Kidney capillary endothelial cell (primary cell): ENCODE measurements around the gene STK40.

Experiments used
- DNase-seq: peaks from one replicate; pipeline ENCODE4 v3.0.0-alpha.2; 2018; ENCODE audit warnings: low spot score

The STK40 gene, protein sequence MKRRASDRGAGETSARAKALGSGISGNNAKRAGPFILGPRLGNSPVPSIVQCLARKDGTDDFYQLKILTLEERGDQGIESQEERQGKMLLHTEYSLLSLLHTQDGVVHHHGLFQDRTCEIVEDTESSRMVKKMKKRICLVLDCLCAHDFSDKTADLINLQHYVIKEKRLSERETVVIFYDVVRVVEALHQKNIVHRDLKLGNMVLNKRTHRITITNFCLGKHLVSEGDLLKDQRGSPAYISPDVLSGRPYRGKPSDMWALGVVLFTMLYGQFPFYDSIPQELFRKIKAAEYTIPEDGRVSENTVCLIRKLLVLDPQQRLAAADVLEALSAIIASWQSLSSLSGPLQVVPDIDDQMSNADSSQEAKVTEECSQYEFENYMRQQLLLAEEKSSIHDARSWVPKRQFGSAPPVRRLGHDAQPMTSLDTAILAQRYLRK

DNA sequence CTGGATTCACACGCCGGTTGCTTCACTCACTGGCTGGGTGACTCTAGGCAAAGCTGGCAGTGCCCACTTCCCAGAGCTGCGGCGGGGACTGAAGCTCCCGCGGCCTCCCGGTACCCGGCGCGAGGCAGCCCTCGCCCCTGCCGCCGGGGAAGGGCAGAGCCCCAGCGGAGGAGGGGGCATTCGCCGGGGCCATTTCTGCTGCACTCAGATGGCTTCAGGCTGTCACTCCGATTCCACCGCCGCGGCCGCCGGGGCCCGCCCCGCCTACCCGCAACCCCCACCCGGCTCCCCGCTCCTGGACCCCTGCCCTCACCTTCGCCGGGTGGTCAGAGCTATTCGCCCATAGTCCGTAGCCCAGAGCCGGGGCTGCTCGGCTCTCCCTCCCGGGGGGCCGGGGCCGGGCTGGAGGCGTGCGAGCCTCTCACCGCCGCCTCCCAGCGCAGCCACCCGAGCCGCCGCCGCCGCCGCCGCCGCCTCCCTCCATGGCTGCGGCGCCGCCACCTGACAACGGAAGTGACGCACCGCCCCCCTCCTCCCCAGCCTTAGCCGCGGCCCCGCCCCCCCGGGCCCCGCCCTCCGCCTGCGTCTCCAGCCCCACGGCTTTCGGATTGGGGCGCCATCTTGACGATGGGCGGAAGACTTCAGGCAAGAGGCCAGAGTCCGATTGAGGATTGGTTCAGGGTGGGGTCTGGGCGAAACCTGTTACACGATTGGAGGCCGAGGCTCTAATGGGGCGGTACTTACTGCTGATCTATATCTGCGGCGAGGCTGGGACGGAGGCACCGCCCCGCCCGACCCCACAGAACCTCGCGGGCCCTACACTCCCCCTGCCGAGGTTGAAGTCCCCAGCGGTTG is at the start of gene STK40:
TSS of gene STK40 (minus strand) at position 515 of the 855 bp plus-strand sequence. CDS start 24,592 bp downstream, outside the sequence.
- DNase-seq, result peak; percentile 99

DNA sequence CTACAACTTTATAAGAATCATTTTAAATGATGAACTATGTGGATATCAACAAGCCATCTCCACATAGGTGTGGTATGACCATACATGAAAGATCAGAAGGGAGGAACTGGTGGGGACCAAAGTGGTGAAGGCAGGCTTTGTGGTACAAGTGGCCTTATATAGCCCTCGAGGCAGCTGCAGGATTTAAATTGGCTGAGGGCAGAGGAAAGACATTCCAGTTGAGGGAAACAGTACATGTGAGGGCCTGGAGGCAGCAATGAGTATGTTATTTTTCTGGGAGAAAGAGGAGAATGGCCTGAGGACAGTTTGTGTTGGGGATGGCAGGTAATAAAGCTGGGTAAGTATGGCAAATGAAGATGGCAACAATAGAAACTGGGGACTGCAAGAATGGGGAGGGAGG is 47.4 kb upstream of the STK40 start:
- DNase-seq, result no peak

DNA sequence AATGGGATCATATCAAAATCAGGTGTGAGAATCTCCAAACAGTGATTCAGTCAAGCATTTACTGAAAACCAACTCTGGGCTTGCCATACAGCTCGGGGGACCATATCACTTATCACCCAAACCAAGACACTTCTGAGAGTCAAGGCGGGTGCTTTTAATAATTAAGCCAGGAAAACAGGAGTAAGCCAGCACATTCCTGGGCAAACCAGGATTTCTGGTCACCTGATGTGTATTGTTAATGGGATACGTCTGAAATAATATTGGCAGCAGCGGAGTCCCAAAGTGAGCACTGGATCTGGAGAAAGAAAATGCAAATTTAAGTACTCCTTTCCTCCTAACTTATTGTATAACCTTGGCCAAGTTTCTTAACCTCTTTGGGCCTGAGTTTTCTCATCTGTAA is 46.9 kb upstream of the STK40 start:
- no peak for DNase-seq

DNA sequence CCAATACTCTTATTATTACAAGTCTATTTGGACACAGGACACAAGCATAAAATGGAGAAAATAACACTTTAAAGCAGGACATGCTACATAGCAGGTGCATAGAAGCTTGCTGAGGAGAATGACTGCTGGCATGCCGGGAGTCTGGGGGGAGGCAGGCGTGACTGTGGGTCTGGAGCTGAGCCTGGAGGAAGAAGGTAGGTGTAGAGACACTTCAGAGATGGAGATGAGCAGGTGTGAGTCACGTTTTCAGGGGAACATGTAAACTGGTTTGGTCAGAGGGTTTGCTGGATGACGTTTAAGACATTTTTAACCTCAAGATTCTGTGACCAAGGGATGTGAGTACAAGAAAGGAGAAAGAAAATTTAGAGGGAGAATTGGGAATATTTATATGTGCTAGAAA is 40.1 kb upstream of the STK40 start:
- DNase-seq, result no peak

DNA sequence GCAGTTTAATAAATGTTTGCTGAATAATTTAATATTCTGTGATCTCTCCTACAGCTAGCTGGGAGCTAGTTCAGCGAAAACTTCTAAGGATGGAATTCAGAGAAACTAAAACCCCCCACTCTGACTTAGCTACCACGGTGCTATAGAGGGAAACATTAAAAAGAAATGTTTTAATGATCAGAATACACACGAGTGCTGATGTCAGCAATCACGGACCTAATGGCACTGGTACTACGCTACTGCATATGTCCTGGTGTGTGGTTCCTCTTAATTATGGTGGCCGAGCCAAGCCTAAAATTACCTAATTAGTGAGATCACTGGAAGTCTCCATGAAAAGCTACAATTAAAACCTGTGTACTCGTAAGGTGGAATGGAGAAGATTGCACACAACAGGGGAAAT is 35.9 kb upstream of the STK40 start:
- no peak for DNase-seq

DNA sequence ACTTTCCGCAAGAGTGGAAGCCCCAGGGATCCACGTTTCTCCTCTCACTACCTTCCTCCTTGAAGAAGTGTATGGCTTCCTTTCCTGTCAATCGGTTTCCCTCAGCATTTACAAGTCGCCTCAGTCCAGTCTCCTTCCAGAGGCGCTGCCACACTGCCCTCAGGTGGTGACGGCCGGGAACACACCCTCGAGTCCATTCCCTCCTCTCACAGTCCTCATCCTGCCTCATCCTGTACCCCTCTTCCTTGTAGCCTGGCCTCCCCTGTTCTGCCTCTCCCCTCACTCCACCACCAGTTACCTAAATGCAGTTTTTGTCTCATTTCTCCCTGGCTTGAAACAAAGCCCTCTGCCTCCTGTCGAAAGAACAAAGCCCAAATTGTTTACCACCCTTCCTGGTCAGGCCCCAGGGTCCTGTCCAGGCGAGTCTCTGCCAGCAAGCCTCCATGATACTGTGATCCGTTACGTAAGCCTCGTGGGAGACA is 35.2 kb upstream of the STK40 start:
- DNase-seq, result peak; percentile 78

DNA sequence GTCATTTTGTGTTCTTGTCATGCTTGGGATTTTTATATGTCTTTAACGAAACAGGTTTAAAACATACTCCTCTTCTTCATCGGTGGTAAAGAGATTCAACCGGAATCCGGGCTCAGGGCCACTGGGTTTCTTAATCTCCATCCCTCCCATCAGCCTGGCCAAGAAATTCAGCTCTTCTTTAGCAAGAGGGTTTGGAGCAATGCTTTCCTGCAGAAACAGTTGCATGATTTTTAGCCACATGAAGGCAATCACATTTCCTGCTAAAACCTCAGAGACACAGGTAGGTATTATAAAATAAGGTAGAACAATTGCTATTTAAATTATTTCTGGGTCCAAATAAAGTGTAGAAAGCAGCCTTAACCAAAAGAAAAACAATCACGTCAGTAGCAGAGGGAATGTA is 34.7 kb upstream of the STK40 start:
- no peak for DNase-seq

DNA sequence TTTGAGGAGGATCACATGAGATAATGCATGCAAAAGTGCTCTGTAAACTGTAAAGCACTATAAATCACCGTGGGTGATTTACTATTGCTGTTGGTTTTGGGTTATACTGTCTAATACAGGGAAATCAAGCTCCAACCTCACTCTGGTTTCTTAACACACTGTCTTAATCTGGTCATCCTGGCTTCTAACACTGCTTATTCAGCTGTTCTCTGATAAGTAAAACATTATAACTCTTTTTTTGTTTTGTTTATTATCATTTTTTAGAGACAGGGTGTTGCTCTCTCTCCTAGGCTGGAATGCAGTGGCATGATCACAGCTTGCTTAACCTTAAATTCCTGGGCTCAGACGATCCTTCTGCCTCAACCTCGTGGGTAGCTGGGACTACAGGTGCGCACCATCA is 33.8 kb upstream of the STK40 start:
- no peak for DNase-seq

DNA sequence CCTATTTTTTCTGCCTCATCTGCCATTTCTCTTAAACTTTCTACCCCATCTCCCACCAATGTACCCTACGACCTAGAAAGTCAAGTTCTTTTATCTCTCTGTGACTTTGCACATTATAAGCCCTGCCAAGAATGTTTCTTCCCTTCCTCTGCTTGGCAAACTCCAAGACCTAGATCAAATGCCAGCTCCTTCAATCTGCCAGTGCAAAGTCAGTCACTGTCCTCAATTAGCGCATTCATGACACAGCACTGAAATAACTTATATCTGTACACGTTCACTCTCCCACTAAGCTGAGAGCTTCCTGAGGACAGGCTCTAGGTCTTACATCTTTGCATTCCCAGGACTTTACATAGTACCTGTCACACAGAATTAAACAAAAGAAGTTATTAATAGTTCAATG is 33.4 kb upstream of the STK40 start:
- no peak for DNase-seq

DNA sequence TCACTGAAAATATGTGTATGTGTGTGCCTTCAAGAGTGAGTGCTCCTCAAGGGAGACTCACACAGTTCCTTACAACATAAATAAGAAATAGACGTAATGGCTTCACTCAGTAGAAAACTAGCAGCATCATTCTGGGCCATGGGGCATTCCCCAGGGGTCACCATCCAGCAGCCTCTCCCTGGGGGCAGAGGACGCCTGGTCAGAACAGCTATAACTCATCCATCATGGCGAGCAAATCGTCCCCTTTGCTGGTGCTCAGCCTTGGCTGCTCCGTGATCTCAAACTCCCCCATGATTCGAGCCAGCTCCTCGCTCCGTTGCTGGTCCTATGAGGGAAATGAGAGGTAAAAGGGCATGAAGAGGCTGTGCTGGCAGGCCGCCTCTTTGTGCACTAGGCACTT is 32.2 kb upstream of the STK40 start:
- no peak for DNase-seq

DNA sequence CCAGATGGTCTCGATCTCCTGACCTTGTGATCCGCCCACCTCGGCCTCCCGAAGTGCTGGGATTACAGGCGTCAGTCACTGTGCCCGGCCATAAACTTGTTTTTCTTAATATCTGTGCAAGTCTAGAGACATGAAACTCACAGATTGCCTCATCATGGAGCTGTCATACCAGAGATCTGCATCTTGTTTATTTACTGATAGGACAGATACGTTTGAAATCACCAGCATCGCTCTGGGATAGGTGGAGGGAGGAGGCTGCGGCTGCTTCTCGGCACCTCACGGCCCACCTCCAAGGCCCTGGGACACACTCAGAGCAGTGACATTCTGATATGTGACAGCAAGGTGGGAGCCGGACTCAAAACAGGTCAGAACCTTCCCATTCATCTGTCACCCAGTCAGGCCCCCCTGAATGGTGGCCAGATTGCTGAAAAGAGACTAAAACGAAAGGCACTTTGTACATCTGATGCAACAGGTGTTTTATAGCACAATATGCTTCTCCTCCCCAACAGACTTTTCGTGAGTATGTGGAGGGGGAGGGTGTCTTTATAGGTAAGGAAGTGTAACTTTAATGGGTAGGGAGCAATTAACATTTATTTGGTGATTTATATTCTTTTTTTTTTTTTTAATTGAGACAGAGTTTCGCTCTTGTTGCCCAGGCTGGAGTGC is 30.1 kb upstream of the STK40 start:
- no peak for DNase-seq

DNA sequence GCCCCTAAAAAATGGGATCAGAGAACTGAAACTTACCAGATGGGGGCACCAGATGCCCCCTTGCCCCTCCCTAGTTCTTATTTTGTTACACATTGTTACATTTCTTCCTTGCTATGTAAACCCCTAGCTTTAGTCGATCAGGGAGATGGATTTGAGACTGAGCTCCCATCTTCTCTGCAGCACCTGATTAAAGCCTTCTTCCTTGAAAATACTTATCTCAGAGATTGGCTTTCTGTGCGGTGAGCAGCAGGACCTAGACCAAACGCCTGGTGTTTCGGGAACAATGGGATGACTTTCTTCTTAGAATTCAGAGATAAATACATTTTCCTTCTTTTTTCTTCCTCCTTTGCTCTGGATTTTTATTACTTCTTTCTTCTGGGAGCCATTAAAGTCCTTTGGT is 28.7 kb upstream of the STK40 start:
- no peak for DNase-seq

DNA sequence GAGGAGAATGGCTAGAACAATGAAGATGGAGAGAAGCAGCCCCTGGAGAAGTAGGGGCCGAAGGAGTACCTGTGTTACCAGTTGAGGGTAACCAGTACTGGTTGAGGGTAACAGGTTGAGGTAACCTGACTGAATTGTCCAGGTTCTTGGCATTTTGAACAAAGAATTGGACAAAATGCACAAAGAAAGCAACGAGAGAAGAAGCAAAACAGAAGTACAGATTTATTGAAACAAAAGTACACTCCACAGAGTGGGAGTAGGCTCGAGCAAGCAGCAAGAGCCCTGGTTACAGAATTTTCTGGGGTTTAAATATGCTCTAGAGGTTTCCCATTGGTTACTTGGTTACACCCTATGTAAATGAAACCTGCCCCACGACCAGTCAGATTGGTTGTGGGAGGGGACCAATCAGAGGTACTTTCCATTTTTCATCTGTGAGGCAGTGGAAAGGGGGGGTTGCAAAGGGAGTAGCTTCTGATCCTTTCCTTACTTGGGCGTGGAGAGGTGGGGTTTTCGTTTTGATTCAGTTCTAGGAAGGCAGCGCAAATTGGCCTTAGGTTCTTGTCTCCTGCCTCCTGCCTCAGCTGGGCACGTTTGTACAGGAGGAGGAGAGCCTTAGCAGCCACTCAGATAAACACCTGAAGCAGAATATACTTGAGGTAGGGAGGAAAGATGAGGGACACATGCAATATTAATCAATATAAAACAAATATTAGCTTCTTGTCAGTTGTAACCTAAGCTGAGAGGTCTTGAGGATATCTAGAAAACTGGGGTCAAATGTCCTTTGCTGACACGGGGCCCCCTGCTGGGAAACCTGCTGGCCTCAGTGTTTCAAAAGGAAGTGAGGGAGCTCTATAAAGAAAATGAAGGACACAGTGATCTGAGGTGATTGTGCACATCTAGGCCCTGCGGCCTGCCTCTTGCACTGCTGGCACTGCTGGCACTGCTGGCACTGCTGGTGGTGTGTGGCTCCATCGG is 26.2 kb upstream of the STK40 start:
- DNase-seq, result no peak

DNA sequence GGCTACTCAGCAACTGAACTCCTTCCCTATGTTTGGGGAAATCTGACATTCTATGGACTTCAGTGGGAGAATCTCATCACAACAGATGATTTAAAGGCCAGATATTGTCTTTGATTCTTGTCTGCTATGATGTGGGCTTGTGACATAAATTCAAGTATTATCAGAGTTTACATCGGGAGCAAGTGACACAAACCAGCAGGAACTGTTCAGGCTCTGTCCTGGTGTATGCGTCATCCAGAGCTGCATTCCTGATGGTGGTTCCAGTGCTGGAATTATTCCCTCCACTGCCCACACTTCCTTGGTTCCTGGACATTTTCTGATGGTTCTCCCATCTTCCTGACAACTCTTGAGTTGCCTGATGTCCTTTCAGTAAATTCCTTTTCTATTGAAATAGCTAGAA is 22.8 kb upstream of the STK40 start:
- no peak for DNase-seq

DNA sequence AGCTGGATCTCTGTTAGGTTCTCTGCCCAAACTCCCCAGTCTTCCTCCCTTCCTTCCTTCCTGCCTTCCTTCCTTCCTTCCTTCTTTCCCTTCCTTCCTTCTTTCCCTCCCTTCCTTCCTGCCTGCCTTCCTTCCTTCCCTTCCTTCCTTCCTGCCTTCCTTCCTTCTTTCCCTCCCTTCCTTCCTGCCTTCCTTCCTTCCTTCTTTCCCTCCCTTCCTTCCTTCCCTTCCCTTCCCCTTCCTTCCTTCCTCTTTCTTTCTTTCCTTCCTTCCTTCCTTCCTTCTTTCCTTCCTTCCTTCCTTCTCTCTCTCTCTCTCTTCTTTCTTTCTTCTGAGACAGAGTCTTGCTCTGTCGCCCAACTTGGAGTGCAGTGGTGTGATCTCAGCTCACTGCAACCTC is 20.7 kb upstream of the STK40 start:
- no peak for DNase-seq

DNA sequence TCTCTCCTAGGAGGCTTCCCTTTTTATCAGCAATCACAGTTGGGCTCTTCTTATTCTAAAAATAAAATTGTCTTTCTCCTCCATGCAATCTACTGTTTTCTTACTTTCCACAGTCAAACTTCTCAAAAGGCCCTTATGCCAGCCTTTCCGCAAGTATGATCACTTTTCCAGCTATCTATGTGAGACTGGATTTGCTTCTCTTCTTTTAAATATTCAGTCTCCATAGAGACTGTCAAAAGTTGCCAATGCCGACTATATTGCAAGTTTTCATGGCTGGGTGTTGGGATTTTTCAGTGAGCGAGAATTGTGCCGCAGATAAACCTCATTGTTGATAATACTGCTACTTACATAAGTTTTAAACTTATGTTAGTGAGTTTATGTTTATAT is 16.8 kb upstream of the STK40 start:
- DNase-seq, result no peak

DNA sequence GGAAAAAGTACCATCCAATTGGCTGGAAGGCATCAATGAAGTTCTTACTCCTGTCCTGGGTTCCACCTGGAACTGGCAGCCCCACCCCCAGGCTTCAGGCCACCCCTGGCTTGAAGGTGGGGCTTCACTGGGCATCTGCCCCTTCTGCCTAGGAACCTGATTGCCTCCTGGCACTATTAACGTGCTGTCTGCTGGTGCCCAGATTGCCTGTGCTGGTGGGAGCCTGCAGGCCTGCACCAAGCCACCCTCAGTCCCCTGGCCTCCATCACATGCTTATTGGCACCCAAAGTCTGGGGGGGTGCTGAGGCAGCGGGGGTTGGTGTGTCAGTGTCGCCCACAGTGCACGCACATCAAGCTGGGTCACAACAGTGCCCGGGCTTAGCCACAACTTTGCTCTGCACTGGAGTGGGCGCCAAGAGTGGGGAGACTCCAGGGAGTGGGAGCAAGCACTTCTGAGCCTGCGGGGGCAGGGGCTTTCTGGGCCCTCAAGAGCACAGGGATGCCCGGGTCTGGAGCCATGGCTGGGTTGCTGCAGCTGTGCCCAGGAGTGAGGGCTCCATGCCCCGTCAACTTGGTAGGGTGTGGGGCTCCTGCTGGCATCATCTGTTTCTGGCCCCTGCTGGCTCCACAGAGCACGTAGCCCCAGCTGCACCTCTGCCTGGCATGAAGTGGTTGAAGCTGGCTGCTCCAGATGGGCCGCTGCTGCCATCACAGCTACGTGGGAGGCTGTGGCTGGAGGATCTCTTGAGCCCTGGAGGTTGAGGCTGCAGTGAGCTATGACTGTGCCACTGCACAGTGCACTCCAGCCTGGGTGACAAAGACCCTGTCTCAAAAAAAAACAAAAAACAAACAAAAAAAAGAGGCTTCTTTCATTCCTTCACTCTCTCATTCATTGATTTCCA is 16.1 kb upstream of the STK40 start:
- no peak for DNase-seq

DNA sequence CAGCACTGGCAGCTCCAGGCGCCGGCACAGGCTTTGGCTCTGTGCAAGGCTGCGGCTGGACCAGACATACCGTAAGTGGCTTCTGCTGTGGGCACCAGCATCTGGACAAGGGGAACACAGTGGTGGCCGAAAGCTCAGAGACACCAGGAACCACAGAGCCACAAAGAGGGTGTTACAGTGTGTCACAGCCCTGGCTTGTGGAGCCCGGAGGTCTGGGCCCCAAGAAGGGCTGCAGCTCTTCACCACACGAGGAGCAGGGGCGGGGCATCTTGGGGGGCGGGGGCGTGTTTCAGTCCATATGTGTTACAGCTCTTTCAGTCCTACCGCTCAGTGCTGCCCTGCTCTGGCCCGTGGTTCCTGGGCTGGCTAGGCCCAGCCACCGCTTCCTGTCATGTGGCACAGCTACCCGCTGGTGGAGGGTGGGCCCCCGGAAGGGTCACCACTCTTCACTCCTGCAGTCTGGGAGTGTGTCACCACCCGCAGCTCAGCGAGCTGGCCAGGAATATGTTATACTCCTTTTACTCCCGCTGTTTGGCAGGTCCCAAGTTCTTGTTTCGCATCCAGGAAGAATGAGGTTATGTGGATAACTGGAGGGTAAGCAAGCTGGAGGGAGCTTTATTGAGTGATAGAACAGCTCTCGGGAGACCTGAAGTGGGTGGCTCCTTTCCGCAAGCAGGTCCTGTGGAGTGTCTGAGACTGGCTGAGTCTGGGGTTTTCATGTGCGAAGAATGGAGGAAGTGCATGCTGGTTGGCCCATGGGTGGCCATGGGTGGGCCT is 15.3 kb upstream of the STK40 start:
- DNase-seq, result no peak

DNA sequence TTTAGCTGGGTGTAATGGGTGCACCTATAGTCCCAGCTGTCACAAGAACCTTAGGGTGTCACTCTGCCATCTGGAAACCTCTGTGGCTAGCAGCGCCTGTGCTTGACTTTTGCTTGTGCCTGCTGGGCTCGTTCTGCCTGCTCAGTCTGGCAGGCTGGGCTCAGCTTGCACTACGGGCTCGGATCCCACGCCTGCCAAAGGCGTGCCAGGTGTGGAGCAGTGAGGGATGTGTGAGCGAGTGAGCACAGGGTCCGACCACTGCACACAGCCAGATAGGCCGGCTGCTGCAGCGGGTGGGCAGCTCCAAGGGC is 14.7 kb upstream of the STK40 start:
- no peak for DNase-seq
